ENCODE measurements around the gene PNISR. TPM values are rescaled to one million over a fixed set of nuclear protein-coding genes. Genes with fewer than 3 reads are reported as not detected.
A peak's percentile ranks its signal among the peaks of the same experiment; 100 is the strongest.

Gene PNISR
- total and polyA plus RNA-seq, 2 of the 13 experiments (the other 11 are each of a cell fraction or from before 2014, with no cell fraction given), result 43.0 to 48.0 TPM

- FAIRE-seq, result peak; percentile 46
- no peaks in the 10 kb centered on the region for H4K20me1 ChIP-seq (ENCODE audit: insufficient read depth, low read length)
- TF ChIP-seq ZNF709 (CRISPR knock-in tag; IDR thresholded peaks at IDR 0.05) (no peak), ATF2 (CRISPR knock-in tag; IDR thresholded peaks at IDR 0.05) (peak; percentile 36; the same call in 1 of the 2 replicates), CERS6 (CRISPR knock-in tag; IDR thresholded peaks at IDR 0.05) (no peak), ZNF644 (CRISPR knock-in tag; IDR thresholded peaks at IDR 0.05; ENCODE audit: low read depth) (peak; percentile 63; the same call in 1 of the 2 replicates), NCOR1 (IDR thresholded peaks at IDR 0.05; ENCODE audit: borderline replicate concordance, low read length) (0 out of 2 replicates have a peak, but pooled peaks have one; percentile 16), THAP7 (CRISPR knock-in tag; IDR thresholded peaks at IDR 0.05) (no peak), ZNF549 (CRISPR knock-in tag; IDR thresholded peaks at IDR 0.05) (no peak), ZMYM4 (CRISPR knock-in tag; IDR thresholded peaks at IDR 0.05) (peak; percentile 37; the same call in 1 of the 2 replicates), TAF15 (IDR thresholded peaks at IDR 0.05; ENCODE audit: low read depth, low read length, poor library complexity, severe bottlenecking) (no peak), ARID5B (CRISPR knock-in tag; IDR thresholded peaks at IDR 0.05) (peak; percentile 51; the same call in 1 of the 2 replicates), TEAD3 (CRISPR knock-in tag; optimal IDR thresholded peaks at IDR 0.05; ENCODE audit: borderline replicate concordance) (peak; percentile 90), KAT8 (CRISPR knock-in tag; IDR thresholded peaks at IDR 0.05) (no peak), GZF1 (CRISPR knock-in tag; IDR thresholded peaks at IDR 0.05) (no peak), CSRNP2 (CRISPR knock-in tag; conservative IDR thresholded peaks at IDR 0.05; ENCODE audit: low read depth) (no peak)
- TF ChIP-seq, protein P1, sequence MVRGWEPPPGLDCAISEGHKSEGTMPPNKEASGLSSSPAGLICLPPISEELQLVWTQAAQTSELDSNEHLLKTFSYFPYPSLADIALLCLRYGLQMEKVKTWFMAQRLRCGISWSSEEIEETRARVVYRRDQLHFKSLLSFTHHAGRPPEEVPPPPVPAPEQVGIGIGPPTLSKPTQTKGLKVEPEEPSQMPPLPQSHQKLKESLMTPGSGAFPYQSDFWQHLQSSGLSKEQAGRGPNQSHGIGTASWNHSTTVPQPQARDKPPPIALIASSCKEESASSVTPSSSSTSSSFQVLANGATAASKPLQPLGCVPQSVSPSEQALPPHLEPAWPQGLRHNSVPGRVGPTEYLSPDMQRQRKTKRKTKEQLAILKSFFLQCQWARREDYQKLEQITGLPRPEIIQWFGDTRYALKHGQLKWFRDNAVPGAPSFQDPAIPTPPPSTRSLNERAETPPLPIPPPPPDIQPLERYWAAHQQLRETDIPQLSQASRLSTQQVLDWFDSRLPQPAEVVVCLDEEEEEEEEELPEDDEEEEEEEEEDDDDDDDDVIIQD (CRISPR knock-in tag; IDR thresholded peaks at IDR 0.05; ENCODE audit: low read depth), result peak; percentile 71
Observed at GRCh38 chr6:99432877-99433276, 7.8 kb upstream of the PNISR start.

More at GRCh38 chr6:99432877-99433276, 7.8 kb upstream of the PNISR start:
- no peak overlapping the region for H3K9ac ChIP-seq (ENCODE audit: insufficient read depth, low read depth, low read length)
- H3K27me3 ChIP-seq (ENCODE audit: control insufficient read depth in 1 of 2, insufficient read depth in 2 of 2, low read length in 2 of 2), result no peaks in the 10 kb centered on the region
- H3K4me2 ChIP-seq (ENCODE audit: low read depth, low read length), result no peak overlapping the region
- intact Hi-C loops (cut with micrococcal nuclease; ENCODE audit: unreplicated experiment) (no loop called here), in situ Hi-C loops (cut with HindIII; ENCODE audit: extremely low pct_ligation_motif_present, low pct_unique_long_range_greater_than_20kb) (no loop called here)
- ChIA-PET CTCF (ENCODE audit: low intra/inter-chr PET ratio, low total read pairs) (no interaction called here), POLR2A (interaction anchor here (1.5 kb wide), 1 partner anchor 9 kb away, joined by 6 read pairs; no protein-coding TSS in a partner anchor)
- H3K27ac ChIP-seq (ENCODE audit: extremely low read length, insufficient read depth, low read length), result peak overlapping the region; percentile 36
- H3K4me3 ChIP-seq (replicated peaks in 1 of 3; ENCODE audit: insufficient read depth in 1 of 3, low read depth in 2 of 3, low read length in 3 of 3), result no peak overlapping the region
- peaks cover 3% of the 10 kb centered on the region for H3K79me2 ChIP-seq (ENCODE audit: insufficient read depth, low read length)
- no TSS peak for BruUV-seq (replicated peaks)
- H3K9me3 ChIP-seq (ENCODE audit: low read length), result no peaks in the 10 kb centered on the region
- ATAC-seq (peak; percentile 83), DNase-seq (ENCODE audit: low spot score) (peak; percentile 45)
- 63% methylated on average over 2 of the region's 2 CpGs for WGBS (ENCODE audit: low lambda C conversion rate)
- H3K4me1 ChIP-seq (ENCODE audit: insufficient read depth, low read length), result peaks cover 16% of the 10 kb centered on the region
- H2AFZ ChIP-seq (ENCODE audit: low read length), result no peak overlapping the region
- H3K36me3 ChIP-seq (replicated peaks in 1 of 2; ENCODE audit: control insufficient read depth in 1 of 2, insufficient read depth in 2 of 2, low read length in 2 of 2), result peaks cover 0 to 3% of the 10 kb centered on the region in 2 experiments; a peak in 1 of 5 replicates

All from HepG2 (cell line).